Keratinocyte (primary cell): Measurements from ENCODE around the gene DNAJC11. TPM values are rescaled to one million over a fixed set of nuclear protein-coding genes. Genes with fewer than 3 reads are reported as not detected.

Experiments used
- DNase-seq: peaks from one replicate; pipeline ENCODE4 v3.0.0-alpha.2; 2011; ENCODE audit warnings: low read depth, missing footprints, low spot score
- FAIRE-seq: peaks from 2 replicates; lab custom pipeline; 2011; peaks lifted over from hg19 to GRCh38; lab: Jason Lieb, UNC
- H2AFZ ChIP-seq: 2 replicates; pipeline ENCODE4 v1.6.0; 2012; ENCODE audit warnings: low read length, control low read depth, inconsistent platforms; ENCODE audit not compliant: control insufficient read depth
- H3K27ac ChIP-seq: 2 replicates; pipeline ENCODE4 v1.5.1; 2011; ENCODE audit warnings: low read length; ENCODE audit not compliant: control insufficient read depth, insufficient read depth
- H3K27me3 ChIP-seq: 3 replicates; pipeline ENCODE4 v1.6.0; 2011; ENCODE audit warnings: low read length; ENCODE audit not compliant: control insufficient read depth, insufficient read depth; ENCODE audit errors: extremely low read depth
- H3K36me3 ChIP-seq, 2 experiments: 2 replicates in 1 of 2; 3 replicates in 1 of 2; pipeline ENCODE4 v1.5.1; 2011; ENCODE audit warnings: low read length in 2 of 2, mild to moderate bottlenecking in 1 of 2; ENCODE audit not compliant: control insufficient read depth in 2 of 2, insufficient read depth in 2 of 2; ENCODE audit errors: extremely low read depth in 1 of 2
- H3K4me1 ChIP-seq: 3 replicates; pipeline ENCODE4 v1.5.1; 2011; ENCODE audit warnings: low read length; ENCODE audit not compliant: control insufficient read depth, insufficient read depth; ENCODE audit errors: extremely low read depth
- H3K4me2 ChIP-seq: 3 replicates; pipeline ENCODE4 v1.6.0; 2011; ENCODE audit warnings: low read depth, low read length; ENCODE audit not compliant: control insufficient read depth, insufficient read depth; ENCODE audit errors: extremely low read depth
- H3K4me3 ChIP-seq, 3 experiments: fragments of 200-600 bp in 1 of 3; sonication (generic) in 1 of 3; 2 replicates in 2 of 3; 3 replicates in 1 of 3; pipeline ENCODE4 v1.5.1; 2011 to 2016; ENCODE audit warnings: low read length in 3 of 3, mild to moderate bottlenecking in 3 of 3, control low read depth in 2 of 3, inconsistent platforms in 1 of 3, low read depth in 1 of 3, mixed read lengths in 1 of 3, mixed run types in 1 of 3, moderate library complexity in 1 of 3; ENCODE audit not compliant: control insufficient read depth in 2 of 3, insufficient read depth in 2 of 3; ENCODE audit errors: extremely low read depth in 1 of 3
- H3K79me2 ChIP-seq: 2 replicates; pipeline ENCODE4 v1.6.0; 2012; ENCODE audit warnings: low read length; ENCODE audit not compliant: control insufficient read depth, insufficient read depth
- H3K9ac ChIP-seq: 3 replicates; pipeline ENCODE4 v1.6.0; 2011; ENCODE audit warnings: low read length; ENCODE audit not compliant: control insufficient read depth, insufficient read depth; ENCODE audit errors: extremely low read depth
- H3K9me1 ChIP-seq: 3 replicates; pipeline ENCODE4 v1.6.0; 2011; ENCODE audit warnings: low read length; ENCODE audit not compliant: control insufficient read depth, insufficient read depth; ENCODE audit errors: extremely low read depth
- H3K9me3 ChIP-seq: 2 replicates; pipeline ENCODE4 v1.5.1; 2012; ENCODE audit warnings: low read depth, low read length; ENCODE audit not compliant: control insufficient read depth
- H4K20me1 ChIP-seq: 3 replicates; pipeline ENCODE4 v1.6.0; 2011; ENCODE audit warnings: low read length; ENCODE audit not compliant: control insufficient read depth, insufficient read depth; ENCODE audit errors: extremely low read depth
- CTCF ChIP-seq, 3 experiments: IDR thresholded peaks in 1 of 3; conservative IDR thresholded peaks in 1 of 3; optimal IDR thresholded peaks in 1 of 3; 2 replicates in 2 of 3; 3 replicates in 1 of 3; pipeline versions ENCODE3 to v1.5.1; 2011; ENCODE audit warnings: low read length in 3 of 3, mild to moderate bottlenecking in 3 of 3, moderate library complexity in 2 of 3, control low read depth in 1 of 3, inconsistent platforms in 1 of 3; ENCODE audit not compliant: insufficient read depth in 2 of 3; ENCODE audit errors: extremely low read depth in 1 of 3
- EZH2 ChIP-seq: IDR thresholded peaks from one replicate; pipeline ENCODE4 v1.6.1; 2012; ENCODE audit warnings: inconsistent platforms, mild to moderate bottlenecking, low read length, moderate library complexity
- dilution Hi-C: fragments of 300-500 bp; cut with MboI; formaldehyde crosslinking; loops from one replicate; pipeline ENCODE4 v1.7.0; 2020; ENCODE audit warnings: low sequenced_read_pairs; ENCODE audit not compliant: extremely low pct_ligation_motif_present
- polyA plus RNA-seq, 5 experiments: library from polyadenylated mRNA; depleted of rRNA in 3 of 5; stranded (reverse) in 3 of 5; stranded (forward) in 1 of 5; unstranded in 1 of 5; fragments of >200 nt; gene quantifications; 1 replicate in 1 of 5; 2 replicates in 3 of 5; 3 replicates in 1 of 5; pipeline versions ENCODE4 v1.2.1 to v1.2.3, GENCODE V29; 2011 to 2012; ENCODE audit warnings: missing spikeins in 2 of 5, low read depth in 1 of 5, low replicate concordance in 1 of 5

Gene DNAJC11
- polyA plus RNA-seq, 1 donor (not counting 4 experiments of a cell fraction or from before 2014, with no cell fraction given): 40.8 TPM

GRCh38 chr1:6592865-6593593 is 108.6 kb downstream of the DNAJC11 start:
- peaks cover 65% of the 10 kb centered on the region for H4K20me1 ChIP-seq
- no peaks in the 10 kb centered on the region for H3K27me3 ChIP-seq
- H3K27ac ChIP-seq: no peak overlapping the region
- peaks cover 64 to 83% of the 10 kb centered on the region in 2 experiments for H3K36me3 ChIP-seq
- no peak overlapping the region for H3K4me3 ChIP-seq
- no peaks in the 10 kb centered on the region for H3K9me3 ChIP-seq
- FAIRE-seq (no peak), DNase-seq (no peak)
- dilution Hi-C loops: no loop called here
- no peak overlapping the region for H2AFZ ChIP-seq
- peaks cover 32% of the 10 kb centered on the region for H3K4me1 ChIP-seq
- H3K9ac ChIP-seq: no peak overlapping the region
- TF ChIP-seq CTCF (optimal IDR thresholded peaks at IDR 0.05 in 1 of 3, IDR thresholded peaks at IDR 0.05 in 1 of 3, conservative IDR thresholded peaks at IDR 0.05 in 1 of 3; ENCODE audit: extremely low read depth in 1 of 3, insufficient read depth in 2 of 3, low read length in 3 of 3): no peak
- no peak for TF ChIP-seq EZH2
- peaks cover 62% of the 10 kb centered on the region for H3K79me2 ChIP-seq
- no peak overlapping the region for H3K4me2 ChIP-seq
- peaks cover 11% of the 10 kb centered on the region for H3K9me1 ChIP-seq

GRCh38 chr1:6592441-6592840 is 109.2 kb downstream of the DNAJC11 start:
- no peak overlapping the region for H3K4me2 ChIP-seq
- no peaks in the 10 kb centered on the region for H3K9me3 ChIP-seq
- H3K9ac ChIP-seq: no peak overlapping the region
- H3K9me1 ChIP-seq: peaks cover 7% of the 10 kb centered on the region
- no peak overlapping the region for H3K27ac ChIP-seq
- no peak for TF ChIP-seq CTCF (optimal IDR thresholded peaks at IDR 0.05 in 1 of 3, IDR thresholded peaks at IDR 0.05 in 1 of 3, conservative IDR thresholded peaks at IDR 0.05 in 1 of 3; ENCODE audit: extremely low read depth in 1 of 3, insufficient read depth in 2 of 3, low read length in 3 of 3)
- dilution Hi-C loops: no loop called here
- H4K20me1 ChIP-seq: peaks cover 62% of the 10 kb centered on the region
- DNase-seq (no peak), FAIRE-seq (no peak)
- H3K79me2 ChIP-seq: peaks cover 56% of the 10 kb centered on the region
- peaks cover 58 to 77% of the 10 kb centered on the region in 2 experiments for H3K36me3 ChIP-seq
- H3K4me3 ChIP-seq: no peak overlapping the region
- H3K4me1 ChIP-seq: peaks cover 32% of the 10 kb centered on the region
- H2AFZ ChIP-seq: no peak overlapping the region
- H3K27me3 ChIP-seq: no peaks in the 10 kb centered on the region
